HEK293 (cell line): ENCODE data around the gene ASF1B.
"Not testable (repeated sequence)": the region's sequence is repeated elsewhere in the genome, so short reads cannot be mapped to it uniquely, and the experiment has no call there.

Source experiments
- CTCF ChIA-PET: fragments of 350-600 bp; formaldehyde crosslinking; extraction: SDS; loops from one replicate; lab custom pipeline; 2021; ENCODE audit warnings: antibody characterized with exemption; lab: Yijun Ruan, JAX
- POLR2A ChIA-PET: fragments of 300-600 bp; formaldehyde crosslinking; extraction: SDS; loops from one replicate; lab custom pipeline; 2020; ENCODE audit warnings: antibody characterized with exemption, inconsistent platforms; lab: Yijun Ruan, JAX
- H3K27ac ChIP-seq: fragments of 200-500 bp; sonication (Bioruptor generic); 2 replicates; pipeline ENCODE4 v1.5.1; 2014; ENCODE audit warnings: low read depth, low read length, control low read depth, inconsistent platforms; ENCODE audit errors: extremely low read depth
- H3K36me3 ChIP-seq, 2 experiments: fragments of 200-500 bp in 1 of 2; sonication (Bioruptor generic) in 1 of 2; 1 replicate in 1 of 2; 2 replicates in 1 of 2; pipeline ENCODE4 v1.5.1; 2014 to 2017; ENCODE audit warnings: inconsistent platforms in 2 of 2, low read length in 2 of 2; ENCODE audit not compliant: control insufficient read depth in 2 of 2, insufficient read depth in 1 of 2
- H3K4me1 ChIP-seq: fragments of 200-500 bp; sonication (Bioruptor generic); 2 replicates; pipeline ENCODE4 v1.5.1; 2014; ENCODE audit warnings: mild to moderate bottlenecking, low read length, inconsistent platforms; ENCODE audit not compliant: control insufficient read depth, insufficient read depth
- H3K4me3 ChIP-seq: 2 replicates; pipeline ENCODE4 v1.5.1; 2011; ENCODE audit warnings: low read depth, mild to moderate bottlenecking, control low read depth, low read length, moderate library complexity
- H3K9me3 ChIP-seq: fragments of 200-500 bp; sonication (Bioruptor generic); 2 replicates; pipeline ENCODE4 v1.5.1; 2014; ENCODE audit warnings: low read depth, low read length, inconsistent platforms; ENCODE audit not compliant: control insufficient read depth, insufficient read depth
- BCL11B ChIP-seq: fragments of 450-650 bp; formaldehyde crosslinking; IDR thresholded peaks from 2 replicates; pipeline ENCODE4 v1.5.1; 2016; ENCODE audit warnings: low read depth, missing biosample characterization, missing genetic modification characterization
- PRDM6 ChIP-seq: fragments of 450-650 bp; formaldehyde crosslinking; IDR thresholded peaks from 2 replicates; pipeline ENCODE4 v1.5.1; 2017; ENCODE audit warnings: missing biosample characterization, missing genetic modification characterization
- ZEB2 ChIP-seq: fragments of 450-650 bp; formaldehyde crosslinking; IDR thresholded peaks from 2 replicates; pipeline ENCODE4 v1.5.1; 2016; ENCODE audit warnings: missing biosample characterization, missing genetic modification characterization
- ZFP69B ChIP-seq: fragments of 450-650 bp; formaldehyde crosslinking; IDR thresholded peaks from 2 replicates; pipeline ENCODE4 v1.5.1; 2016; ENCODE audit warnings: missing biosample characterization, missing genetic modification characterization
- ZNF174 ChIP-seq: fragments of 450-650 bp; formaldehyde crosslinking; IDR thresholded peaks from 2 replicates; pipeline ENCODE4 v1.5.0; 2017; ENCODE audit warnings: missing biosample characterization, mild to moderate bottlenecking, missing genetic modification characterization
- ZNF26 ChIP-seq: fragments of 450-650 bp; formaldehyde crosslinking; IDR thresholded peaks from 2 replicates; pipeline ENCODE4 v1.5.1; 2016; ENCODE audit warnings: missing biosample characterization, missing genetic modification characterization
- ZNF302 ChIP-seq: fragments of 450-650 bp; formaldehyde crosslinking; IDR thresholded peaks from 2 replicates; pipeline ENCODE4 v1.5.1; 2016; ENCODE audit warnings: missing biosample characterization, missing genetic modification characterization, low read depth
- ZNF335 ChIP-seq: fragments of 450-650 bp; formaldehyde crosslinking; conservative IDR thresholded peaks from 2 replicates; pipeline ENCODE4 v1.5.1; 2016; ENCODE audit warnings: missing biosample characterization, missing genetic modification characterization
- ZNF394 ChIP-seq: fragments of 450-650 bp; formaldehyde crosslinking; IDR thresholded peaks from 2 replicates; pipeline ENCODE4 v1.5.1; 2016; ENCODE audit warnings: missing biosample characterization, missing genetic modification characterization, mild to moderate bottlenecking, moderate library complexity, borderline replicate concordance
- ZNF510 ChIP-seq: fragments of 450-650 bp; formaldehyde crosslinking; IDR thresholded peaks from 2 replicates; pipeline ENCODE4 v1.5.1; 2018; ENCODE audit warnings: mild to moderate bottlenecking, missing genetic modification characterization, missing biosample characterization; ENCODE audit not compliant: insufficient replicate concordance
- ZNF514 ChIP-seq: fragments of 450-650 bp; formaldehyde crosslinking; IDR thresholded peaks from 2 replicates; pipeline ENCODE4 v1.5.1; 2016; ENCODE audit warnings: missing biosample characterization, missing genetic modification characterization
- ZNF610 ChIP-seq: fragments of 450-650 bp; formaldehyde crosslinking; IDR thresholded peaks from 2 replicates; pipeline ENCODE4 v1.5.1; 2016; ENCODE audit warnings: missing biosample characterization, missing genetic modification characterization, borderline replicate concordance
- ZNF623 ChIP-seq: fragments of 450-650 bp; formaldehyde crosslinking; IDR thresholded peaks from 2 replicates; pipeline ENCODE4 v1.5.1; 2016; ENCODE audit warnings: missing biosample characterization, missing genetic modification characterization
- ZNF629 ChIP-seq: fragments of 450-650 bp; formaldehyde crosslinking; IDR thresholded peaks from 2 replicates; pipeline ENCODE4 v1.5.1; 2017; ENCODE audit warnings: missing biosample characterization, missing genetic modification characterization
- ZNF664 ChIP-seq: fragments of 450-650 bp; formaldehyde crosslinking; IDR thresholded peaks from 2 replicates; pipeline ENCODE4 v1.5.1; 2016; ENCODE audit warnings: missing biosample characterization, missing genetic modification characterization
- ZNF677 ChIP-seq: fragments of 450-650 bp; IDR thresholded peaks from 2 replicates; pipeline ENCODE4 v1.5.0; 2018; ENCODE audit warnings: missing biosample characterization, mild to moderate bottlenecking, missing genetic modification characterization, moderate library complexity
- ZNF701 ChIP-seq: fragments of 450-650 bp; formaldehyde crosslinking; IDR thresholded peaks from 2 replicates; pipeline ENCODE4 v1.5.1; 2016; ENCODE audit warnings: missing biosample characterization, missing genetic modification characterization
- ZNF777 ChIP-seq: fragments of 450-650 bp; formaldehyde crosslinking; IDR thresholded peaks from 2 replicates; pipeline ENCODE4 v1.5.1; 2017; ENCODE audit warnings: missing biosample characterization, missing genetic modification characterization, borderline replicate concordance
- ZNF792 ChIP-seq: fragments of 450-650 bp; formaldehyde crosslinking; IDR thresholded peaks from 2 replicates; pipeline ENCODE4 v1.5.1; 2016; ENCODE audit warnings: missing biosample characterization, missing genetic modification characterization
- TF ChIP-seq, protein P1 (sequence below): fragments of 450-650 bp; IDR thresholded peaks from 2 replicates; pipeline ENCODE4 v1.5.1; 2018; ENCODE audit warnings: missing biosample characterization, mild to moderate bottlenecking, missing genetic modification characterization
- TF ChIP-seq, protein P2 (sequence below): fragments of 450-650 bp; formaldehyde crosslinking; IDR thresholded peaks from 2 replicates; pipeline ENCODE4 v1.5.0; 2017; ENCODE audit warnings: missing biosample characterization, missing genetic modification characterization, borderline replicate concordance
- TF ChIP-seq, protein P3 (sequence below): fragments of 450-650 bp; formaldehyde crosslinking; IDR thresholded peaks from 2 replicates; pipeline ENCODE4 v1.5.1; 2017; ENCODE audit warnings: missing biosample characterization, missing genetic modification characterization

ASF1B gene

DNA sequence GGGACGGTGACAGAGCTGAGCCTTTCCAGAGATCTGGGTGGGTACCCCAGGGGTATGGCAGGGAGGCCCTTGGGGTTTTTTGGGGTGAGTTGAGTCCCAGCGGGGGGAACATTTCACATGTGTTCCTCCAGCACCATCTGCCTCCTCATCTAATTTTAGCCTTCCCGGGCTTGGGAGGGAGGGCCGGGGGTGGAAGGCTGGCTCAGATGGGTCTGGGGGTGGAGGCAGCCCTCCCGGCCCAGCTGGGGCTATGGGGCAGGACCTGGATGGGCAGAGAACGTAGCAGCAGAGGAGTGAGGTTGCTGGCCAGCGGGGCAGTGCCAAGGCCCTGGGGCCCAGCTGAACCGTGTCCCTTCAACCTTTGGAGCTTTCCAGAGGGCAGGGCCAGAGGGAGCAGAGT, 46.1 kb upstream of the ASF1B start:
- no peaks in the 10 kb centered on the region for H3K9me3 ChIP-seq
- H3K36me3 ChIP-seq: peaks cover 0 to 7% of the 10 kb centered on the region in 2 experiments; a peak in 2 of 3 replicates
- POLR2A ChIA-PET: interaction anchor here (0.6 kb wide), 1 partner anchor 296 kb away, joined by 3 read pairs; no protein-coding TSS in a partner anchor
- H3K4me1 ChIP-seq: no peaks in the 10 kb centered on the region
- H3K4me3 ChIP-seq: no peak overlapping the region
- TF ChIP-seq ZNF664 (tag by site-specific recombination): no peak
- no peak for TF ChIP-seq ZNF26
- no peak for TF ChIP-seq ZNF510 (tag by site-specific recombination)
- TF ChIP-seq ZNF623: 0 out of 2 replicates have a peak, but pooled peaks have one; percentile 8
- CTCF ChIA-PET: no interaction called here
- H3K27ac ChIP-seq: no peak overlapping the region

GRCh38 chr19:14181906-14182305, 45.5 kb upstream of the ASF1B start:
- CTCF ChIA-PET: interaction anchor here (0.9 kb wide), 1 partner anchor 166 kb away, joined by 3 read pairs; no protein-coding TSS in a partner anchor
- H3K4me1 ChIP-seq: no peaks in the 10 kb centered on the region
- TF ChIP-seq, protein P1, sequence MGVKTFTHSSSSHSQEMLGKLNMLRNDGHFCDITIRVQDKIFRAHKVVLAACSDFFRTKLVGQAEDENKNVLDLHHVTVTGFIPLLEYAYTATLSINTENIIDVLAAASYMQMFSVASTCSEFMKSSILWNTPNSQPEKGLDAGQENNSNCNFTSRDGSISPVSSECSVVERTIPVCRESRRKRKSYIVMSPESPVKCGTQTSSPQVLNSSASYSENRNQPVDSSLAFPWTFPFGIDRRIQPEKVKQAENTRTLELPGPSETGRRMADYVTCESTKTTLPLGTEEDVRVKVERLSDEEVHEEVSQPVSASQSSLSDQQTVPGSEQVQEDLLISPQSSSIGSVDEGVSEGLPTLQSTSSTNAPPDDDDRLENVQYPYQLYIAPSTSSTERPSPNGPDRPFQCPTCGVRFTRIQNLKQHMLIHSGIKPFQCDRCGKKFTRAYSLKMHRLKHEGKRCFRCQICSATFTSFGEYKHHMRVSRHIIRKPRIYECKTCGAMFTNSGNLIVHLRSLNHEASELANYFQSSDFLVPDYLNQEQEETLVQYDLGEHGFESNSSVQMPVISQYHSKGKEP (tag by site-specific recombination): no peak
- no peak for TF ChIP-seq ZEB2 (tag by site-specific recombination)
- no peak for TF ChIP-seq ZNF302 (tag by site-specific recombination)
- TF ChIP-seq ZNF677 (tag by site-specific recombination): no peak
- no peak for TF ChIP-seq ZNF792 (tag by site-specific recombination)
- TF ChIP-seq BCL11B: no peak
- TF ChIP-seq ZNF610: no peak
- TF ChIP-seq, protein P2, sequence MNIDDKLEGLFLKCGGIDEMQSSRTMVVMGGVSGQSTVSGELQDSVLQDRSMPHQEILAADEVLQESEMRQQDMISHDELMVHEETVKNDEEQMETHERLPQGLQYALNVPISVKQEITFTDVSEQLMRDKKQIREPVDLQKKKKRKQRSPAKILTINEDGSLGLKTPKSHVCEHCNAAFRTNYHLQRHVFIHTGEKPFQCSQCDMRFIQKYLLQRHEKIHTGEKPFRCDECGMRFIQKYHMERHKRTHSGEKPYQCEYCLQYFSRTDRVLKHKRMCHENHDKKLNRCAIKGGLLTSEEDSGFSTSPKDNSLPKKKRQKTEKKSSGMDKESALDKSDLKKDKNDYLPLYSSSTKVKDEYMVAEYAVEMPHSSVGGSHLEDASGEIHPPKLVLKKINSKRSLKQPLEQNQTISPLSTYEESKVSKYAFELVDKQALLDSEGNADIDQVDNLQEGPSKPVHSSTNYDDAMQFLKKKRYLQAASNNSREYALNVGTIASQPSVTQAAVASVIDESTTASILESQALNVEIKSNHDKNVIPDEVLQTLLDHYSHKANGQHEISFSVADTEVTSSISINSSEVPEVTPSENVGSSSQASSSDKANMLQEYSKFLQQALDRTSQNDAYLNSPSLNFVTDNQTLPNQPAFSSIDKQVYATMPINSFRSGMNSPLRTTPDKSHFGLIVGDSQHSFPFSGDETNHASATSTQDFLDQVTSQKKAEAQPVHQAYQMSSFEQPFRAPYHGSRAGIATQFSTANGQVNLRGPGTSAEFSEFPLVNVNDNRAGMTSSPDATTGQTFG: no peak
- no peak for TF ChIP-seq ZNF777
- TF ChIP-seq ZNF701: no peak
- TF ChIP-seq ZFP69B (tag by site-specific recombination): no peak
- TF ChIP-seq ZNF629 (tag by site-specific recombination): no peak
- TF ChIP-seq ZNF394 (tag by site-specific recombination): no peak
- no peak for TF ChIP-seq ZNF514 (tag by site-specific recombination)
- TF ChIP-seq, protein P3, sequence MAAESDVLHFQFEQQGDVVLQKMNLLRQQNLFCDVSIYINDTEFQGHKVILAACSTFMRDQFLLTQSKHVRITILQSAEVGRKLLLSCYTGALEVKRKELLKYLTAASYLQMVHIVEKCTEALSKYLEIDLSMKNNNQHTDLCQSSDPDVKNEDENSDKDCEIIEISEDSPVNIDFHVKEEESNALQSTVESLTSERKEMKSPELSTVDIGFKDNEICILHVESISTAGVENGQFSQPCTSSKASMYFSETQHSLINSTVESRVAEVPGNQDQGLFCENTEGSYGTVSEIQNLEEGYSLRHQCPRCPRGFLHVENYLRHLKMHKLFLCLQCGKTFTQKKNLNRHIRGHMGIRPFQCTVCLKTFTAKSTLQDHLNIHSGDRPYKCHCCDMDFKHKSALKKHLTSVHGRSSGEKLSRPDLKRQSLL (tag by site-specific recombination): no peak
- TF ChIP-seq PRDM6 (tag by site-specific recombination): no peak
- no peak for TF ChIP-seq ZNF174
- TF ChIP-seq ZNF335 (tag by site-specific recombination): no peak
- TF ChIP-seq, all 188 proteins: peak for 0
- Histone ChIP-seq H3K27ac (no peak overlapping the region), H3K36me3 (peaks cover 0 to 12% of the 10 kb centered on the region in 2 experiments; a peak in 2 of 3 replicates), H3K4me3 (no peak overlapping the region), H3K9me3 (no peaks in the 10 kb centered on the region)
- POLR2A ChIA-PET: interaction anchor here (0.6 kb wide), 1 partner anchor 295 kb away, joined by 3 read pairs; no protein-coding TSS in a partner anchor

DNA sequence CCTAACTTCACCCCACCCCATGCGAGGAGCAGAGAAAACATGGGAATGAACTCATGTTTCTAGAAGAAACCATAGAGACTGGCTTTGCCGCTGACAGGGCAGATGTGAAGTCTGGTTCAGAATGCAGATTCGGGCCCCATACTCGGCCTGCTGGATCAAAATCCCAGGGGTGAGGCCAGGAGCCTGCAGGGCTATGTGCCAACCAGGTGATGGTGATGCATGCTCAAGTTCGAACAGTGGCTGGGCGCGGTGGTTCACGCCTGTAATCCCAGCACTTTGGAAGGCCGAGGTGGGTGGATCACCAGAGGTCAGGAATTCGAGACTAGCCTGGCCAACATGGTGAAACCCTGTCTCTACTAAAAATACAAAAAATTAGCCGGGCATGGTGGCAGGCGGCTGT, 44.8 kb upstream of the ASF1B start:
- H3K9me3 ChIP-seq, POLR2A ChIA-PET, H3K4me3 ChIP-seq, H3K4me1 ChIP-seq, H3K27ac ChIP-seq: not testable (repeated sequence)
- H3K36me3 ChIP-seq: peaks cover 0 to 19% of the 10 kb centered on the region in 2 experiments; a peak in 2 of 3 replicates
- CTCF ChIA-PET: interaction anchor here (0.9 kb wide), 1 partner anchor 167 kb away, joined by 3 read pairs; no protein-coding TSS in a partner anchor
